Measurements from ENCODE around the gene PFAS. TPM values are rescaled to one million over a fixed set of nuclear protein-coding genes. Genes with fewer than 3 reads are reported as not detected.
A peak's percentile ranks its signal among the peaks of the same experiment; 100 is the strongest.

The PFAS gene
- total and polyA plus RNA-seq, 2 experiments from 2014 or later: 96.1 to 168 TPM

DNA sequence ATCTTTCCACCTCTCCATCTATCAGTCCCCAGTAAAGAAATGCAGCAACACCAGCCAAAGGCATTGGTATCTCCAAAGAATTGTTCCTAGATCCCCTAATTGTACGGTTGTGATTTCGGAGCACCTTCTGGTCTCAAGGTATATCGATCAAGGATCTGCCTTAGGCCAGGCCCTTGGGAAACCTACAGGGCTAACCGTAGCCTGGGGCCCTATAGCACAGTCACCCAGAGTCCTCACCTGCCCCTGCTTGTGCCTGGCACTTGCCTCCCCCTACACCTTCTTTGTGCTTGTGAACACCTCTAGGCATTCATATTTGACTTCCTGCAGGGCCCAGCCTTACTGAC is 21.9 kb upstream of the PFAS start:
- no peak for DNase-seq (ENCODE audit: low spot score)
- peak; percentile 0; the same call in 1 of the 3 replicates for ATAC-seq

More for the DNA sequence above, 21.9 kb upstream of the PFAS start:
- TF ChIP-seq, protein P1, sequence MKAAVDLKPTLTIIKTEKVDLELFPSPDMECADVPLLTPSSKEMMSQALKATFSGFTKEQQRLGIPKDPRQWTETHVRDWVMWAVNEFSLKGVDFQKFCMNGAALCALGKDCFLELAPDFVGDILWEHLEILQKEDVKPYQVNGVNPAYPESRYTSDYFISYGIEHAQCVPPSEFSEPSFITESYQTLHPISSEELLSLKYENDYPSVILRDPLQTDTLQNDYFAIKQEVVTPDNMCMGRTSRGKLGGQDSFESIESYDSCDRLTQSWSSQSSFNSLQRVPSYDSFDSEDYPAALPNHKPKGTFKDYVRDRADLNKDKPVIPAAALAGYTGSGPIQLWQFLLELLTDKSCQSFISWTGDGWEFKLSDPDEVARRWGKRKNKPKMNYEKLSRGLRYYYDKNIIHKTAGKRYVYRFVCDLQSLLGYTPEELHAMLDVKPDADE (IDR thresholded peaks at IDR 0.05): no peak
- TF ChIP-seq CREB1 (CRISPR knock-in tag; IDR thresholded peaks at IDR 0.05; ENCODE audit: low read depth): no peak
- no peak for TF ChIP-seq POLR2AphosphoS5 (IDR thresholded peaks at IDR 0.05; ENCODE audit: low read depth)
- TF ChIP-seq, protein P2, sequence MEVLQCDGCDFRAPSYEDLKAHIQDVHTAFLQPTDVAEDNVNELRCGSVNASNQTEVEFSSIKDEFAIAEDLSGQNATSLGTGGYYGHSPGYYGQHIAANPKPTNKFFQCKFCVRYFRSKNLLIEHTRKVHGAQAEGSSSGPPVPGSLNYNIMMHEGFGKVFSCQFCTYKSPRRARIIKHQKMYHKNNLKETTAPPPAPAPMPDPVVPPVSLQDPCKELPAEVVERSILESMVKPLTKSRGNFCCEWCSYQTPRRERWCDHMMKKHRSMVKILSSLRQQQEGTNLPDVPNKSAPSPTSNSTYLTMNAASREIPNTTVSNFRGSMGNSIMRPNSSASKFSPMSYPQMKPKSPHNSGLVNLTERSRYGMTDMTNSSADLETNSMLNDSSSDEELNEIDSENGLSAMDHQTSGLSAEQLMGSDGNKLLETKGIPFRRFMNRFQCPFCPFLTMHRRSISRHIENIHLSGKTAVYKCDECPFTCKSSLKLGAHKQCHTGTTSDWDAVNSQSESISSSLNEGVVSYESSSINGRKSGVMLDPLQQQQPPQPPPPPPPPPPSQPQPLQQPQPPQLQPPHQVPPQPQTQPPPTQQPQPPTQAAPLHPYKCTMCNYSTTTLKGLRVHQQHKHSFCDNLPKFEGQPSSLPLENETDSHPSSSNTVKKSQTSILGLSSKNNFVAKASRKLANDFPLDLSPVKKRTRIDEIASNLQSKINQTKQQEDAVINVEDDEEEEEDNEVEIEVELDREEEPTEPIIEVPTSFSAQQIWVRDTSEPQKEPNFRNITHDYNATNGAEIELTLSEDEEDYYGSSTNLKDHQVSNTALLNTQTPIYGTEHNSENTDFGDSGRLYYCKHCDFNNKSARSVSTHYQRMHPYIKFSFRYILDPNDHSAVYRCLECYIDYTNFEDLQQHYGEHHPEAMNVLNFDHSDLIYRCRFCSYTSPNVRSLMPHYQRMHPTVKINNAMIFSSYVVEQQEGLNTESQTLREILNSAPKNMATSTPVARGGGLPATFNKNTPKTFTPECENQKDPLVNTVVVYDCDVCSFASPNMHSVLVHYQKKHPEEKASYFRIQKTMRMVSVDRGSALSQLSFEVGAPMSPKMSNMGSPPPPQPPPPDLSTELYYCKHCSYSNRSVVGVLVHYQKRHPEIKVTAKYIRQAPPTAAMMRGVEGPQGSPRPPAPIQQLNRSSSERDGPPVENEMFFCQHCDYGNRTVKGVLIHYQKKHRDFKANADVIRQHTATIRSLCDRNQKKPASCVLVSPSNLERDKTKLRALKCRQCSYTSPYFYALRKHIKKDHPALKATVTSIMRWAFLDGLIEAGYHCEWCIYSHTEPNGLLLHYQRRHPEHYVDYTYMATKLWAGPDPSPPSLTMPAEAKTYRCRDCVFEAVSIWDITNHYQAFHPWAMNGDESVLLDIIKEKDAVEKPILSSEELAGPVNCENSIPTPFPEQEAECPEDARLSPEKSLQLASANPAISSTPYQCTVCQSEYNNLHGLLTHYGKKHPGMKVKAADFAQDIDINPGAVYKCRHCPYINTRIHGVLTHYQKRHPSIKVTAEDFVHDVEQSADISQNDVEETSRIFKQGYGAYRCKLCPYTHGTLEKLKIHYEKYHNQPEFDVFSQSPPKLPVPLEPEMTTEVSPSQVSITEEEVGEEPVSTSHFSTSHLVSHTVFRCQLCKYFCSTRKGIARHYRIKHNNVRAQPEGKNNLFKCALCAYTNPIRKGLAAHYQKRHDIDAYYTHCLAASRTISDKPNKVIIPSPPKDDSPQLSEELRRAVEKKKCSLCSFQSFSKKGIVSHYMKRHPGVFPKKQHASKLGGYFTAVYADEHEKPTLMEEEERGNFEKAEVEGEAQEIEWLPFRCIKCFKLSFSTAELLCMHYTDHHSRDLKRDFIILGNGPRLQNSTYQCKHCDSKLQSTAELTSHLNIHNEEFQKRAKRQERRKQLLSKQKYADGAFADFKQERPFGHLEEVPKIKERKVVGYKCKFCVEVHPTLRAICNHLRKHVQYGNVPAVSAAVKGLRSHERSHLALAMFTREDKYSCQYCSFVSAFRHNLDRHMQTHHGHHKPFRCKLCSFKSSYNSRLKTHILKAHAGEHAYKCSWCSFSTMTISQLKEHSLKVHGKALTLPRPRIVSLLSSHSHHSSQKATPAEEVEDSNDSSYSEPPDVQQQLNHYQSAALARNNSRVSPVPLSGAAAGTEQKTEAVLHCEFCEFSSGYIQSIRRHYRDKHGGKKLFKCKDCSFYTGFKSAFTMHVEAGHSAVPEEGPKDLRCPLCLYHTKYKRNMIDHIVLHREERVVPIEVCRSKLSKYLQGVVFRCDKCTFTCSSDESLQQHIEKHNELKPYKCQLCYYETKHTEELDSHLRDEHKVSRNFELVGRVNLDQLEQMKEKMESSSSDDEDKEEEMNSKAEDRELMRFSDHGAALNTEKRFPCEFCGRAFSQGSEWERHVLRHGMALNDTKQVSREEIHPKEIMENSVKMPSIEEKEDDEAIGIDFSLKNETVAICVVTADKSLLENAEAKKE (CRISPR knock-in tag; IDR thresholded peaks at IDR 0.05): no peak
- TF ChIP-seq CTCF (conservative IDR thresholded peaks at IDR 0.05; ENCODE audit: low read depth in 2 of 2): no peak
- no peak for TF ChIP-seq EZH2 (IDR thresholded peaks at IDR 0.05; ENCODE audit: low read depth, unreplicated experiment)
- Histone ChIP-seq H2AFZ (no peak overlapping the region), H3F3A (replicated peaks; ENCODE audit: low read depth) (peaks cover 35% of the 10 kb centered on the region), H3K36me3 (ENCODE audit: insufficient read depth) (peaks cover 7% of the 10 kb centered on the region; the same call in 1 of the 2 replicates), H3K9me2 (ENCODE audit: insufficient read depth) (no peaks in the 10 kb centered on the region), H3K4me1 (ENCODE audit: insufficient read depth) (peaks cover 6% of the 10 kb centered on the region; the same call in 1 of the 2 replicates), H3K27me3 (ENCODE audit: insufficient read depth) (no peaks in the 10 kb centered on the region), H3K79me2 (replicated peaks; ENCODE audit: insufficient read depth) (no peaks in the 10 kb centered on the region), H3K4me3 (peak overlapping the region; percentile 58), H3K27ac (ENCODE audit: low read depth) (peak overlapping the region; percentile 29), H3K4me2 (peak overlapping the region; percentile 69), H4K20me1 (replicated peaks; ENCODE audit: insufficient read depth) (peaks cover 4% of the 10 kb centered on the region)
- Mint-ChIP-seq H3K9me3 (peaks cover 19% of the 10 kb centered on the region), H3K4me1 (peaks cover 10% of the 10 kb centered on the region), H3K27me3 (ENCODE audit: insufficient read depth, low read depth, poor library complexity) (peaks cover 44% of the 10 kb centered on the region), H3K27ac (peak overlapping the region; percentile 21; the same call in 1 of the 2 replicates), H3K36me3 (ENCODE audit: low read depth) (peaks cover 47% of the 10 kb centered on the region), H3K4me3 (peak overlapping the region; percentile 70)

All from GM23338 (cell line).